GM08714 (cell line): Measurements from ENCODE around the gene PDE3B.
"Not testable (repeated sequence)": the region's sequence is repeated elsewhere in the genome, so short reads cannot be mapped to it uniquely, and the experiment has no call there.

Source experiments
- H3K4me3 ChIP-seq: fragments of 200-500 bp; sonication (Bioruptor generic); 2 replicates; pipeline ENCODE4 v1.5.1; 2014; ENCODE audit warnings: mild to moderate bottlenecking, low read length, inconsistent platforms
- ZNF274 ChIP-seq: IDR thresholded peaks from 2 replicates; pipeline ENCODE4 v1.6.1; 2012; ENCODE audit warnings: mild to moderate bottlenecking, low read depth, low read length

PDE3B gene

DNA sequence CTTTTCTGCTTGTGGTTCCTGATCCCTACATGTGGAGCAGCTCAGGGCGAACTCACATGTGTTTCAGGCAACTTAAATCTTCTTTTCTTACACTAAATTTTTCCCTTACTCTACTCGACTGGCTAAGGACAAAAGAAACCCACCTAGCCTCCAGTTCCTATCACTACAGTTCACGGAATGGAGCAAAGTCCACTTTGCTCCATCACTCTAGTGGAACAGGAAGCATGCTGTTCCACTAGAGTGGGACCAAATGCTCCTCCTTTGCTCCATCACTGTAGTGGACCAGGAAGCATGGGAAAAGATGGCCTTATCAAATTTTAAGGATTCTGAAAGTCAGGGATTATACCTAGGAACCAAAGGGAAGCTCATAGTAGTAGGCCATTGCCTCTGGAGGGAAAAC lies 36.1 kb downstream of the PDE3B start:
- no peak for TF ChIP-seq ZNF274
- H3K4me3 ChIP-seq: no peak overlapping the region

GRCh38 chr11:14684234-14684915 lies 40.8 kb downstream of the PDE3B start:
- H3K4me3 ChIP-seq: not testable (repeated sequence)

DNA sequence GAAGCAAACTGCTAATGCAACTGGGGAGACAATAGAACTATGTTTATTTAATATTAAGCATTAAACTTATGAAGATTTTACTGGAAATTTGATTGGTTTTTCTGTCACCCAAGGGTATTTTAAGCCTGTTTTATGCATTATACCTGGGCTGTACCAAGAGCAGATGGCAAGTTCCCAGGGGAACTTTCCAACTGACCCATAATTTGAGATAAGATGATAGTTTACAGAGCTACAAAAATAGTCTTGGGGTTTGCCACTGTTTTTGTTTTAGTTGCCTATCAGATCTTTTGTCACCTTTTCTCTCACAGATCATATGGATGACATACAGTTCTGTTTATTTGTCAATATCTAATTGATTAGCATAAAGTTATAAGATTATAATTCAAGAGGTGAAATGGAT lies 43.9 kb downstream of the PDE3B start:
- no peak for TF ChIP-seq ZNF274
- H3K4me3 ChIP-seq: no peak overlapping the region

GRCh38 chr11:14687943-14688627 lies 44.5 kb downstream of the PDE3B start:
- H3K4me3 ChIP-seq: no peak overlapping the region
- no peak for TF ChIP-seq ZNF274

- not testable (repeated sequence) for H3K4me3 ChIP-seq
Measured at GRCh38 chr11:14695656-14696055, 52.1 kb downstream of the PDE3B start.

- TF ChIP-seq ZNF274: no peak
- no peak overlapping the region for H3K4me3 ChIP-seq
Measured at GRCh38 chr11:14698771-14699170, 55.2 kb downstream of the PDE3B start.

DNA sequence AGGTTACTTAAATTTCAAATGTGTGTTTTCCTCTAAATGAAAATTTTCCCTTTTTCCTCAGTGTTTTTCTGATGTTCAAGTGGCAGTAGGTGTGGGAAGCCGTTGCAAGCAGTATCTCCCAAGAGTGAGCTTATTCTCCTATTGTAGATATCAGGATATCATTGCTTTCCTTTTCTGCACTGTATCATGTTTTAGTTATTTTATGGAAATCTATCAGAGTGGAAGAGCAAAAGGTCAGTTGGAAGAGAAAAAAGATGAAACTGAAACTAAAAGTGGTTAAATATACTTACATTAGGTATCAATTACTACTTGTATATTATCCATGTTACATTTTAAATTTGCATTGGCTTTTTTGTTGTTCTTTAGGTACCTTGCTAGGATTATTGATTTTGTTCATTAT lies 57.0 kb downstream of the PDE3B start:
- no peak for TF ChIP-seq ZNF274

DNA sequence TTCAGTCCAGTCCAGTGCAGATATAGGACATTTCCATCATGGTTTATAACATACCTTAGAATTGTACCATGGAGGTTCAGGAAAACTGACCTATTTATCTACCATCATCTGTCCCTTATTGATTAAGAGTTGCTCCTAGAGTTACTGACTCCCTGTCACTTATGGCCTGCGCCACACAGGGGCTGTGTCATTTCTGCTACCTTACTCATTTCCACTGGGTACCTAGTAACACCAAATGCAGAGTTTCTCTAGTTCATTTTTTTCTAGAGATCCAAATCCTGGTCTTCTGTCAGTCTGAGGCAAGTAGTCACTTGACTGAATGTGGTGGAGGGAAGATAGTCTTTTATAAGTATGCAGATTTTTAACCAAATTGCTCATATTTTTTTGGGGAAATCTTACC lies 59.2 kb downstream of the PDE3B start:
- no peak for TF ChIP-seq ZNF274

More for the DNA sequence above, 57.0 kb downstream of the PDE3B start:
- H3K4me3 ChIP-seq: no peak overlapping the region

GRCh38 chr11:14703731-14704130 lies 60.1 kb downstream of the PDE3B start:
- no peak overlapping the region for H3K4me3 ChIP-seq
- TF ChIP-seq ZNF274: no peak

More for the DNA sequence above, 59.2 kb downstream of the PDE3B start:
- no peak overlapping the region for H3K4me3 ChIP-seq

- no peak for TF ChIP-seq ZNF274
- H3K4me3 ChIP-seq: no peak overlapping the region
Measured at GRCh38 chr11:14705067-14705466, 61.5 kb downstream of the PDE3B start.

DNA sequence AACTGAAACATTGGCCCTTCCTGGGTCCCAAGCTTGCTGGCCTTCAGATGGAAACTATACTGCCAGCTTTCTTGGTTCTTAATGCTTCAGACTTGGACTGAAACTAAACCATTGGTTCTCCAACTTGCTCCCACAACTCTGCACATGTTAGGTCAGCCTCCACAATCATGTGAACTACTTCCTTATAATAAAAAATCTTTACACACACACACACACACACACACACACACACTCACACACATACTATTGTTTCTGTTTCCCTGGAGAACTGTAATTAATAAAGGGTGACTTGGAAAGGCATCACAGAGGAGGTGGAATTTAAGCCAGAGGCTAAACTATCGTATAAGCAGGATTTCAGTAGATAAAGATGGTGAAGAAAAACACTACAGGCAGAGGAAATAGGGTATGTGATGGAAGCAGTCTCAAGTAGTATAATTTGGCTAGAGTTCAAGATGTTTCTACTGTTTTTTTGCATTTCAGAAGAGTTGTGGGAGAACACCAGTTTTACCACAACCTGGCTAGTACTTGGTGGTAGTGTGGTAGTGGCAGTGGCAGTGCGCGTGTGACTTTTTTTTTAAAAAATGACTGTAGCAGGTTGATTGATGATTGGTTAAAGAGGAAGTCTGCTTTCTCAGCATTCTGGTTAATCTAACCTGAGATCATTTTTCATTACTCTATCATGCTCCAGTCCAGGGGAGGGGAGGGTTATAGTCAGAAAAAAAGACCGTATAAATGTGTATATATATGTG lies 70.1 kb downstream of the PDE3B start:
- no peak overlapping the region for H3K4me3 ChIP-seq

DNA sequence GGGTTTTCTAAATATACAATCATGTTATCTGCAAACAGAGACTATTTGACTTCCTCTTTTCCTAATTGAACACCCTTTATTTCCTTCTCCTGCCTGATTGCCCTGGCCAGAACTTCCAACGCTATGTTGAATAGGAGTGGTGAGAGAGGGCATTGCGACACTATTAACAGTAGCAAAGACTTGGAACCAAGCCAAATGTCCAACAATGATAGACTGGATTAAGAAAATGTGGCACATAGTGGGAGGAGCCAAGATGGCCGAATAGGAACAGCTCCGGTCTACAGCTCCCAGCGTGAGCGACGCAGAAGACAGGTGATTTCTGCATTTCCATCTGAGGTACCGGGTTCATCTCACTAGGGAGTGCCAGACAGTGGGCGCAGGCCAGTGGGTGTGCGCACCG lies 72.1 kb downstream of the PDE3B start:
- H3K4me3 ChIP-seq: not testable (repeated sequence)

More for the DNA sequence above, 70.1 kb downstream of the PDE3B start:
- no peak for TF ChIP-seq ZNF274

DNA sequence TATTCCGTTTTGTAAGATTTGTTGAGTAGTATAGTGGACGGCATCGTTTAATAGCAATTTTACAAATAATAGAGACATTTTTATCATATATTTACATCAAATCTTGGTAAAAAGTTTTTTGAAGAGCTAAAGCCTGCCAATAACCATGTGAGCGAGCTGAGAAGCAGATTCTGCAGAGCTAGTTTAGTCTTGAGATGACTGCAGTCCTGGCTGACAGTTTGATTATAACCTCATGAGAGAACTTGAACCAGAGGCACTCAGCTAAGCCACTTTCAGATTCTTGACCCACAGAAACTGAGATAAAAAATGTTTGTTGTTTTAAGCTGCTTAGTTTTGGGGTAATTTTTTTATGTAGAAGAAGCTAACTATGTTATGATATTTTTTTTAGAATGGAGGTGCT lies 78.9 kb downstream of the PDE3B start:
- no peak overlapping the region for H3K4me3 ChIP-seq
- no peak for TF ChIP-seq ZNF274

- no peak for TF ChIP-seq ZNF274
- no peak overlapping the region for H3K4me3 ChIP-seq
Measured at GRCh38 chr11:14725150-14725549, 81.5 kb downstream of the PDE3B start.

DNA sequence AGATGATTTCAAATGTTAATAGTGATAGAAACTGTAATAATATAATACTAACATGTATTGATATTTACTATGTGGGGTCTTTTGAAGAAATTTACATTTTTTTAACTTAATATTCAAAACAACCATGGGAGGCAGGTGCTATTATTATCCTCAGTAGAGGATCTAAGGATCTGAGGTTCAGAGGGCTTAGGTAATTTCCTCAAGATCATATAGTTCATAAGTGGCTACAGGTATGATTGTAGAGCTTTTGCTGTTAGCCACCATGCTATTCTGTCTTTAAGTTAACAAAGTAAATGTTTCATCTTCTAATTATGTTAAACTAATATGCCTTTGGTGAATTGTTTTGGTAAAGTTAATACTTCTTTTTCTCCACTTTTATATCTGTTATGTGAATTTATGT lies 83.6 kb downstream of the PDE3B start:
- no peak for TF ChIP-seq ZNF274
- H3K4me3 ChIP-seq: no peak overlapping the region

DNA sequence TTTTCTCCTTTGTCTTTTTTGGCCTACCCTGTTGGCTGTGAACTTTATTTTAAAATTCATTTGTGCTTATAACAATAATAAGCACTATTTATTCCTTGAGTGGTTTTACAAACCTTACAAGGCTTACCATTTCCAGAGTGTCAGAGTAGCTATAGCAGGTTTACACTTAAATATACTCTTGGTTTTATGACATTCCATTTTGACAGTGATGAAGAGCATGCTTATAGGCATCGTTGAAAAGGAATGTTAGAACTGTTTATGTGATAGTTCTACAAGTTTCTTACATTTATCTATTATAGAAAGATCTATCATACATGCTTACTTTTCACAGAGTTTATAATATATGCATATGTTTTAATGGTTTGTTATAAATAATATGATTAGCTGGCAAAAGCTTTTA lies 84.1 kb downstream of the PDE3B start:
- H3K4me3 ChIP-seq: no peak overlapping the region
- TF ChIP-seq ZNF274: no peak

DNA sequence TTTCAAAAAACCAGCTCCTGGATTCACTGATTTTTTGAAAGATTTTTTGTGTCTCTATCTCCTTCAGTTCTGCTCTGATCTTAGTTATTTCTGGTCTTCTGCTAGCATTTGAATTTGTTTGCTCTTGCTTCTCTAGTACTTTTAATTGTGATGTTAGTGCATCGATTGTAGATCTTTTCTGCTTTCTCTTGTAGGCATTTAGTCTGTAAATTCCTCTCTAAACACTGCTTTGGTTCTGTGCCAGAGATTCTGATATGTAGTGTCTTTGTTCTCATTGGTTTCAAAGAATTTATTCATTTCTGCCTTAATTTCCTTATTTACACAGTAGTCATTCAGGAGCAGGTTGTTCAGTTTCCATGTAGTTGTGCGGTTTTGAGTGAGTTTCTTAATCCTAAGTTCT lies 96.9 kb downstream of the PDE3B start:
- H3K4me3 ChIP-seq: not testable (repeated sequence)
